H1 (cell line): ENCODE data around the gene KRTAP4-12. TPM values are rescaled to one million over a fixed set of nuclear protein-coding genes. Genes with fewer than 3 reads are reported as not detected.
"Not testable (repeated sequence)": the region's sequence is repeated elsewhere in the genome, so short reads cannot be mapped to it uniquely, and the experiment has no call there.

Experiments used
- CTCF ChIA-PET: fragments of 300-600 bp; sonication (Branson Sonifier 250); formaldehyde crosslinking; loops from one replicate; lab custom pipeline; 2021; ENCODE audit not compliant: partially characterized antibody; lab: Charles Lee
- POLR2A ChIA-PET: fragments of 300-600 bp; sonication (Branson Sonifier 250); formaldehyde crosslinking; loops from one replicate; lab custom pipeline; 2021; ENCODE audit warnings: inconsistent platforms; ENCODE audit not compliant: partially characterized antibody; lab: Charles Lee
- DNase-seq, 2 experiments: peaks; one replicate each; pipeline versions ENCODE4 v3.0.0 to v3.0.0-alpha.2; 2010 to 2022; ENCODE audit warnings: low spot score in 2 of 2, low read depth in 1 of 2, mixed read lengths in 1 of 2
- FAIRE-seq: peaks from 2 replicates; lab custom pipeline; 2011; peaks lifted over from hg19 to GRCh38; lab: Jason Lieb, UNC
- H2AFZ ChIP-seq: 2 replicates; pipeline ENCODE4 v1.8.1; 2012; ENCODE audit warnings: low read length, inconsistent platforms
- H2AK5ac ChIP-seq: 2 replicates; pipeline ENCODE4 v1.6.1; 2013; ENCODE audit warnings: low read depth, low read length
- H2BK120ac ChIP-seq: replicated peaks from 2 replicates; pipeline ENCODE3; 2013; ENCODE audit warnings: low read depth, low read length, inconsistent platforms
- H2BK12ac ChIP-seq: 2 replicates; pipeline ENCODE4 v1.6.1; 2013; ENCODE audit warnings: low read depth, low read length
- H2BK15ac ChIP-seq: 2 replicates; pipeline ENCODE4 v1.6.1; 2013; ENCODE audit warnings: low read length
- H2BK20ac ChIP-seq: 2 replicates; pipeline ENCODE4 v1.6.1; 2013; ENCODE audit warnings: low read length
- H2BK5ac ChIP-seq: 2 replicates; pipeline ENCODE4 v1.6.1; 2013; ENCODE audit warnings: low read depth, low read length
- H3K14ac ChIP-seq: 2 replicates; pipeline ENCODE4 v1.6.1; 2013; ENCODE audit warnings: inconsistent platforms; ENCODE audit not compliant: insufficient read length
- H3K18ac ChIP-seq: 2 replicates; pipeline ENCODE4 v1.6.1; 2013; ENCODE audit warnings: low read length; ENCODE audit errors: extremely low read depth
- H3K23ac ChIP-seq: 2 replicates; pipeline ENCODE4 v1.6.1; 2013; ENCODE audit warnings: inconsistent platforms; ENCODE audit not compliant: insufficient read length
- H3K23me2 ChIP-seq: 2 replicates; pipeline ENCODE4 v1.6.1; 2013; ENCODE audit warnings: low read depth, low read length
- H3K27ac ChIP-seq: 2 replicates; pipeline ENCODE4 v1.6.1; 2011; ENCODE audit warnings: low read depth, low read length, inconsistent platforms
- H3K27me3 ChIP-seq, 4 experiments: replicated peaks in 1 of 4; 1 replicate in 1 of 4; 2 replicates in 3 of 4; pipeline versions ENCODE4 v1.6.1 to v1.8.1; 2011 to 2013; ENCODE audit warnings: low read length in 3 of 4, mild to moderate bottlenecking in 3 of 4, inconsistent platforms in 2 of 4, mixed read lengths in 2 of 4, moderate library complexity in 1 of 4; ENCODE audit not compliant: control insufficient read depth in 3 of 4, insufficient read depth in 3 of 4; ENCODE audit errors: extremely low read depth in 1 of 4
- H3K36me3 ChIP-seq, 4 experiments: 2 replicates each; pipeline versions ENCODE4 v1.6.1 to v1.8.1; 2011 to 2013; ENCODE audit warnings: mild to moderate bottlenecking in 4 of 4, low read length in 3 of 4, moderate library complexity in 2 of 4, control low read depth in 1 of 4, inconsistent platforms in 1 of 4; ENCODE audit not compliant: insufficient read depth in 4 of 4, control insufficient read depth in 2 of 4
- H3K4ac ChIP-seq: replicated peaks from 2 replicates; pipeline ENCODE3; 2013; ENCODE audit warnings: low read length, low read depth, mixed read lengths, inconsistent platforms; ENCODE audit not compliant: insufficient read length
- H3K4me1 ChIP-seq, 4 experiments: replicated peaks in 1 of 4; 1 replicate in 1 of 4; 2 replicates in 3 of 4; pipeline versions ENCODE4 v1.6.1 to v1.8.1; 2011 to 2013; ENCODE audit warnings: low read length in 3 of 4, inconsistent platforms in 2 of 4, mixed read lengths in 1 of 4; ENCODE audit not compliant: insufficient read depth in 4 of 4, control insufficient read depth in 3 of 4
- H3K4me2 ChIP-seq, 2 experiments: 2 replicates each; pipeline versions ENCODE4 v1.6.1 to v1.8.1; 2011 to 2013; ENCODE audit warnings: low read depth in 2 of 2, low read length in 2 of 2, control low read depth in 1 of 2, inconsistent platforms in 1 of 2, mild to moderate bottlenecking in 1 of 2; ENCODE audit not compliant: insufficient read depth in 1 of 2
- H3K4me3 ChIP-seq, 4 experiments: fragments of 200-600, 300-600 bp in 1 of 4; sonication (generic), shearing (Covaris generic), sonication (Bioruptor Twin) in 1 of 4; 2 replicates each; pipeline versions ENCODE4 v1.5.1 to v1.8.1; 2011 to 2016; ENCODE audit warnings: low read length in 4 of 4, low read depth in 3 of 4, control low read depth in 2 of 4, inconsistent platforms in 2 of 4, mild to moderate bottlenecking in 2 of 4, mixed read lengths in 1 of 4, moderate library complexity in 1 of 4; ENCODE audit not compliant: insufficient read depth in 2 of 4; ENCODE audit errors: extremely low read depth in 1 of 4
- H3K56ac ChIP-seq: replicated peaks from 2 replicates; pipeline ENCODE3; 2013; ENCODE audit warnings: low read depth, mild to moderate bottlenecking, mixed read lengths, low read length, inconsistent platforms; ENCODE audit not compliant: insufficient read length
- H3K79me1 ChIP-seq: 2 replicates; pipeline ENCODE4 v1.6.1; 2013; ENCODE audit warnings: low read depth, low read length, control low read depth
- H3K79me2 ChIP-seq, 2 experiments: 2 replicates each; pipeline versions ENCODE4 v1.6.1 to v1.8.1; 2012 to 2013; ENCODE audit warnings: low read length in 2 of 2, mild to moderate bottlenecking in 2 of 2, inconsistent platforms in 1 of 2; ENCODE audit not compliant: insufficient read depth in 2 of 2, control insufficient read depth in 1 of 2
- H3K9ac ChIP-seq, 4 experiments: replicated peaks in 1 of 4; 1 replicate in 1 of 4; 2 replicates in 3 of 4; pipeline versions ENCODE4 v1.6.1 to v1.8.1; 2011 to 2013; ENCODE audit warnings: low read depth in 3 of 4, low read length in 3 of 4, control low read depth in 2 of 4, mild to moderate bottlenecking in 2 of 4, moderate library complexity in 2 of 4, inconsistent platforms in 1 of 4; ENCODE audit errors: extremely low read depth in 1 of 4
- H3K9me3 ChIP-seq, 2 experiments: 2 replicates each; pipeline versions ENCODE4 v1.6.1 to v1.8.1; 2012 to 2013; ENCODE audit warnings: mild to moderate bottlenecking in 2 of 2, moderate library complexity in 2 of 2, control low read depth in 1 of 2, inconsistent platforms in 1 of 2, low read depth in 1 of 2, low read length in 1 of 2, mixed read lengths in 1 of 2; ENCODE audit not compliant: insufficient read depth in 2 of 2
- H4K20me1 ChIP-seq, 2 experiments: replicated peaks in 1 of 2; 2 replicates each; pipeline versions ENCODE3 to v1.8.1; 2011 to 2013; ENCODE audit warnings: inconsistent platforms in 2 of 2, low read length in 2 of 2, mild to moderate bottlenecking in 1 of 2; ENCODE audit not compliant: insufficient read depth in 2 of 2, control insufficient read depth in 1 of 2
- H4K5ac ChIP-seq: 2 replicates; pipeline ENCODE4 v1.6.1; 2013; ENCODE audit warnings: low read length, low read depth, mixed read lengths, inconsistent platforms; ENCODE audit not compliant: insufficient read length
- H4K8ac ChIP-seq: 2 replicates; pipeline ENCODE4 v1.8.0; 2013; ENCODE audit warnings: mild to moderate bottlenecking, moderate library complexity, low read length, inconsistent platforms; ENCODE audit not compliant: insufficient read depth; ENCODE audit errors: extremely low read depth
- H4K91ac ChIP-seq: replicated peaks from 2 replicates; pipeline ENCODE3; 2013; ENCODE audit warnings: low read length, mixed read lengths, inconsistent platforms; ENCODE audit not compliant: insufficient read length
- WGBS, 2 experiments: shearing (Covaris generic) in 1 of 2; methylation state at CpG; one replicate each; pipeline versions ENCODE4 v1.1.6 to v1.1.7; 2013 to 2015; ENCODE audit warnings: low lambda C conversion rate in 2 of 2, mixed read lengths in 2 of 2, inconsistent platforms in 1 of 2, low coverage in 1 of 2, missing lambda C conversion rate in 1 of 2; ENCODE audit not compliant: insufficient replicate concordance in 2 of 2, insufficient coverage in 1 of 2, insufficient read length in 1 of 2; ENCODE audit errors: extremely low coverage in 1 of 2, missing lambda C conversion rate in 1 of 2; 5-methylcytosine and 5-hydroxymethylcytosine counted together
- long read RNA-seq, 2 experiments: library from RNA in 1 of 2; library from capped mRNA in 1 of 2; stranded (forward); transcript quantifications; one replicate each; pipeline ENCODE4 v2.0.0, GENCODE V29; 2021; ENCODE audit warnings: inconsistent platforms in 1 of 2
- polyA minus RNA-seq, 3 experiments: library from RNA; depleted of rRNA, polyadenylated mRNA; stranded (reverse); fragments of >200 nt; gene quantifications; 1 replicate in 2 of 3; 2 replicates in 1 of 3; pipeline ENCODE4 v1.2.3, GENCODE V29; 2011
- polyA plus RNA-seq, 7 experiments: library from polyadenylated mRNA; depleted of rRNA in 3 of 7; stranded (reverse) in 5 of 7; unstranded in 2 of 7; fragments of >200 nt in 5 of 7; fragments of 200-250 nt in 2 of 7; gene quantifications; 1 replicate in 5 of 7; 2 replicates in 1 of 7; 4 replicates in 1 of 7; pipeline versions ENCODE4 v1.2.1 to v1.2.3, GENCODE V29; 2011 to 2013; ENCODE audit warnings: missing spikeins in 2 of 7, mixed read lengths in 2 of 7
- total RNA-seq: library from RNA; stranded (reverse); fragmentation: NEBNext Ultra II Directional; extraction: Animal tissue kit (Norgen Biotek cat#: 25700); gene quantifications from 2 replicates; pipeline ENCODE4 v1.2.1, GENCODE V29; 2021

KRTAP4-12 gene
- total RNA-seq (not detected in 2 replicates), polyA plus RNA-seq (2011; rRNA removed) (not detected in 2 replicates), polyA minus RNA-seq (2011; rRNA and poly(A)+ RNA removed) (not detected in 2 replicates)
- not detected for polyA plus RNA-seq (2011; cell fraction: cytosol; rRNA removed)
- polyA plus RNA-seq (2011; cell fraction: nucleus; rRNA removed), result not detected
- not detected in 4 replicates for polyA plus RNA-seq (2012, experiment 1 of 2)
- polyA plus RNA-seq (2012, experiment 2 of 2), result not detected
- polyA plus RNA-seq (2013, experiment 1 of 2), result not detected
- polyA plus RNA-seq (2013, experiment 2 of 2), result not detected
- not detected for polyA minus RNA-seq (2011; cell fraction: cytosol; rRNA and poly(A)+ RNA removed)
- polyA minus RNA-seq (2011; cell fraction: nucleus; rRNA and poly(A)+ RNA removed), result not detected
- long read RNA-seq, experiment 1, result 0 reads
- long read RNA-seq, experiment 2, result 0 reads

DNA sequence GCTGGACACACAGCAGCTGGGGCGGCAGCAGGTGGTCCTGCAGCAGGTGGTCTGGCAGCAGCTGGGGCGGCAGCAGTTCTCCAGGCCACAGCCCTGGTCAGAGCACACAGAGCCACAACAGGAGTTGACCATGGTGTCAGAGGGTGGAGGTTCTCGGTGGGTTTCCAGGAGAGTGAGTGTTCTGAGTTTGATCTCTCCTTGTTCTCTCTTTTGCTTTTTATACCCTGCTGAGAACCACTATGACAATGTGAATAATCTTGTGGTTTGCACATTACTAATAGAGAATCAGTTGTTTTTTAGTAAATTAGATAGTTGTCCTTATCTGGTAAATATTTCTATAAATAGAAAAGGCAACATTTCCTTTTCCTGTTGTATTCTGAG is at the start of gene KRTAP4-12:
TSS of gene KRTAP4-12 (minus strand) at position 192 of the 381 bp plus-strand sequence. CDS start at position 132, 60 bp downstream.
- H3K27me3 ChIP-seq, H2BK5ac ChIP-seq, H2AFZ ChIP-seq, H3K27ac ChIP-seq, H3K9me3 ChIP-seq, H2BK15ac ChIP-seq, H2BK20ac ChIP-seq, H3K23me2 ChIP-seq, H4K8ac ChIP-seq, H4K5ac ChIP-seq, H3K14ac ChIP-seq, H2BK120ac ChIP-seq, H3K9ac ChIP-seq, H3K79me1 ChIP-seq, H3K23ac ChIP-seq, H4K91ac ChIP-seq, H3K79me2 ChIP-seq, H2AK5ac ChIP-seq, H3K56ac ChIP-seq, H3K4me2 ChIP-seq, H2BK12ac ChIP-seq, H3K4me1 ChIP-seq, H3K4me3 ChIP-seq, H3K36me3 ChIP-seq, CTCF ChIA-PET, FAIRE-seq, H3K18ac ChIP-seq, DNase-seq, H4K20me1 ChIP-seq, H3K4ac ChIP-seq, POLR2A ChIA-PET: not testable (repeated sequence)
- 100% methylated on average over 1 of the region's 3 CpGs; no CpG with 5 or more reads in 1 of the 2 experiments for WGBS, 2 experiments
